Right lobe of liver (tissue), 4 donors: Measurements from ENCODE around the gene H19.

Experiments used
- CTCF ChIP-seq, 4 donors: fragments of 200-600 bp in 3 of 4; fragments of 450-650 bp in 1 of 4; IDR thresholded peaks; one replicate each; pipeline versions ENCODE4 v1.5.1 to v1.8.0; 2016 to 2022; ENCODE audit warnings: antibody characterized with exemption in 4 of 4, mild to moderate bottlenecking in 2 of 4
- POLR2A ChIP-seq: fragments of 450-650 bp; IDR thresholded peaks from one replicate; pipeline ENCODE4 v1.6.1; 2017; ENCODE audit warnings: antibody characterized with exemption, mild to moderate bottlenecking
- donor health status: DM: no; HTN: no; CAD: no.
- donor health status: DM: no; HTN: no; CAD: no.
- donor health status: DM: no; HTN: yes; CAD: no.

GRCh38 chr11:2004466-2004865 lies 6.8 kb upstream of the H19 start:
- TF ChIP-seq CTCF (IDR thresholded peaks at IDR 0.05) (no peak), POLR2A (no peak)
